HepG2 (cell line): Measurements from ENCODE around the gene TREX2. TPM values are rescaled to one million over a fixed set of nuclear protein-coding genes. Genes with fewer than 3 reads are reported as not detected.

Experiments used
- ATAC-seq: fragments of 200-7000 bp; cut with Tn5 transposase; 3 replicates; pipeline ENCODE4 v1.9.1; 2020; ENCODE audit warnings: mild to moderate bottlenecking, moderate library complexity
- BruUV-seq: library from RNA; stranded (reverse); fragments of 400-500 nt; replicated peaks from 2 replicates; lab custom pipeline; 2021; lab: Mats Ljungman, UMichigan
- CTCF ChIA-PET: fragments of 300-600 bp; formaldehyde crosslinking; extraction: SDS; loops from one replicate; lab custom pipeline; 2021; ENCODE audit warnings: low total read pairs, inconsistent platforms, low intra/inter-chr PET ratio; lab: Yijun Ruan, JAX
- POLR2A ChIA-PET: fragments of 350-600 bp; sonication (Branson Sonifier 250); formaldehyde crosslinking; loops from one replicate; lab custom pipeline; 2020; ENCODE audit warnings: antibody characterized with exemption, inconsistent platforms; lab: Yijun Ruan, JAX
- DNase-seq: peaks from one replicate; pipeline ENCODE4 v3.0.0-alpha.2; 2015; ENCODE audit warnings: low spot score
- FAIRE-seq: peaks from 3 replicates; lab custom pipeline; 2011; peaks lifted over from hg19 to GRCh38; lab: Jason Lieb, UNC
- H2AFZ ChIP-seq: one replicate; pipeline ENCODE4 v1.6.1; 2011; ENCODE audit warnings: low read length, inconsistent platforms
- H3K27ac ChIP-seq: fragments of 300-600 bp; 3 replicates; pipeline ENCODE4 v1.8.0; 2011; ENCODE audit warnings: mixed run types, mild to moderate bottlenecking, mixed read lengths, low read length, inconsistent platforms; ENCODE audit not compliant: insufficient read depth; ENCODE audit errors: extremely low read length
- H3K27me3 ChIP-seq, 2 experiments: fragments of 200-600 bp in 1 of 2; 2 replicates in 1 of 2; 3 replicates in 1 of 2; pipeline versions ENCODE4 v1.6.0 to v1.8.0; 2011; ENCODE audit warnings: low read length in 2 of 2, mild to moderate bottlenecking in 2 of 2, moderate library complexity in 2 of 2, inconsistent platforms in 1 of 2; ENCODE audit not compliant: insufficient read depth in 2 of 2, control insufficient read depth in 1 of 2
- H3K36me3 ChIP-seq, 2 experiments: fragments of 200-600 bp in 1 of 2; replicated peaks in 1 of 2; 2 replicates in 1 of 2; 3 replicates in 1 of 2; pipeline versions ENCODE4 v1.5.1 to v1.8.0; 2011; ENCODE audit warnings: low read length in 2 of 2, inconsistent platforms in 1 of 2; ENCODE audit not compliant: insufficient read depth in 2 of 2, control insufficient read depth in 1 of 2
- H3K4me1 ChIP-seq: 2 replicates; pipeline ENCODE4 v1.5.1; 2012; ENCODE audit warnings: low read length, inconsistent platforms; ENCODE audit not compliant: insufficient read depth
- H3K4me2 ChIP-seq: 2 replicates; pipeline ENCODE4 v1.6.0; 2011; ENCODE audit warnings: low read depth, low read length, inconsistent platforms
- H3K4me3 ChIP-seq, 3 experiments: fragments of 200-600 bp in 1 of 3; sonication (generic), shearing (Covaris generic) in 1 of 3; replicated peaks in 1 of 3; 2 replicates each; pipeline ENCODE4 v1.5.1; 2011 to 2016; ENCODE audit warnings: low read length in 3 of 3, inconsistent platforms in 2 of 3, low read depth in 2 of 3, mild to moderate bottlenecking in 2 of 3, control low read depth in 1 of 3, mixed read lengths in 1 of 3; ENCODE audit not compliant: insufficient read depth in 1 of 3
- H3K79me2 ChIP-seq: one replicate; pipeline ENCODE4 v1.6.1; 2011; ENCODE audit warnings: low read length, inconsistent platforms; ENCODE audit not compliant: insufficient read depth
- H3K9ac ChIP-seq: 2 replicates; pipeline ENCODE4 v1.6.0; 2011; ENCODE audit warnings: mild to moderate bottlenecking, low read depth, low read length, inconsistent platforms; ENCODE audit not compliant: insufficient read depth
- H3K9me3 ChIP-seq: 2 replicates; pipeline ENCODE4 v1.5.1; 2012; ENCODE audit warnings: mild to moderate bottlenecking, low read length
- H4K20me1 ChIP-seq: 2 replicates; pipeline ENCODE4 v1.6.0; 2011; ENCODE audit warnings: inconsistent platforms, mild to moderate bottlenecking, low read length, moderate library complexity; ENCODE audit not compliant: insufficient read depth
- ADNP ChIP-seq: sonication (generic); formaldehyde crosslinking; IDR thresholded peaks from 2 replicates; pipeline ENCODE4 v1.4.0; 2020; ENCODE audit warnings: missing genetic modification reagents
- AHR ChIP-seq: IDR thresholded peaks from 2 replicates; pipeline ENCODE4 v1.6.1; 2018; ENCODE audit warnings: missing genetic modification reagents, missing compliant biosample characterization
- GATAD2A ChIP-seq: IDR thresholded peaks from 2 replicates; pipeline ENCODE4 v1.6.1; 2016
- MED13 ChIP-seq: sonication (generic); formaldehyde crosslinking; IDR thresholded peaks from 2 replicates; pipeline ENCODE4 v1.5.0; 2020; ENCODE audit warnings: missing genetic modification reagents
- RFX3 ChIP-seq: IDR thresholded peaks from 2 replicates; pipeline ENCODE4 v1.6.1; 2016; ENCODE audit warnings: missing biosample characterization, missing genetic modification reagents
- SNRNP70 ChIP-seq: fragments of 200-400 bp; formaldehyde crosslinking; IDR thresholded peaks from 2 replicates; pipeline ENCODE4 v1.6.1; 2017; ENCODE audit warnings: mild to moderate bottlenecking, low read depth, low read length, moderate library complexity
- TEAD2 ChIP-seq: sonication (generic); formaldehyde crosslinking; IDR thresholded peaks from 2 replicates; pipeline ENCODE4 v1.9.0; 2021; ENCODE audit warnings: missing genetic modification reagents
- ZHX2 ChIP-seq, 2 experiments: sonication (generic) in 1 of 2; formaldehyde crosslinking in 1 of 2; IDR thresholded peaks; 2 replicates each; pipeline versions ENCODE4 v1.6.1 to v1.9.0; 2014 to 2022; ENCODE audit warnings: antibody characterized with exemption in 1 of 2, borderline replicate concordance in 1 of 2, inconsistent platforms in 1 of 2, low read depth in 1 of 2, missing genetic modification reagents in 1 of 2
- ZNF124 ChIP-seq: sonication (generic); formaldehyde crosslinking; IDR thresholded peaks from 2 replicates; pipeline ENCODE4 v1.4.0; 2020; ENCODE audit warnings: missing genetic modification reagents
- ZNF331 ChIP-seq: sonication (generic); formaldehyde crosslinking; IDR thresholded peaks from 2 replicates; pipeline ENCODE4 v1.4.0; 2020; ENCODE audit warnings: missing genetic modification reagents
- WGBS: methylation state at CpG from one replicate; pipeline ENCODE4 v1.1.6; 2017; ENCODE audit warnings: low lambda C conversion rate; 5-methylcytosine and 5-hydroxymethylcytosine counted together
- in situ Hi-C: cut with HindIII; loops from 2 replicates; pipeline ENCODE4 v1.10.0; 2017; ENCODE audit warnings: low pct_unique_long_range_greater_than_20kb; ENCODE audit not compliant: extremely low pct_ligation_motif_present
- intact Hi-C: fragments of 100-400 bp; cut with micrococcal nuclease; formaldehyde crosslinking; loops from one replicate; pipeline ENCODE4 v1.10.0; 2022; ENCODE audit not compliant: unreplicated experiment
- polyA plus RNA-seq, 8 experiments: library from polyadenylated mRNA; depleted of rRNA in 3 of 8; stranded (reverse) in 7 of 8; unstranded in 1 of 8; fragments of >200 nt; fragmentation: Illumina TruSeq in 4 of 8; extraction: Trizol in 4 of 8; gene quantifications; 2 replicates each; pipeline versions ENCODE4 v1.2.1 to v1.2.3, GENCODE V29; 2011 to 2016; ENCODE audit warnings: low read depth in 4 of 8, missing spikeins in 1 of 8, mixed read lengths in 1 of 8; ENCODE audit not compliant: insufficient read depth in 1 of 8
- total RNA-seq, 5 experiments: library from RNA; depleted of rRNA; stranded (reverse); fragments of >200 nt; fragmentation: Illumina TruSeq; extraction: Trizol; gene quantifications; 2 replicates each; pipeline ENCODE4 v1.2.3, GENCODE V29; 2016; ENCODE audit warnings: low read depth in 1 of 5
- TF ChIP-seq, protein P1 (sequence below): sonication (generic); formaldehyde crosslinking; IDR thresholded peaks from 2 replicates; pipeline ENCODE4 v1.9.0; 2021; ENCODE audit warnings: missing genetic modification reagents, borderline replicate concordance
- TF ChIP-seq, protein P2 (sequence below): sonication (generic); formaldehyde crosslinking; IDR thresholded peaks from 2 replicates; pipeline ENCODE4 v1.4.0; 2020; ENCODE audit warnings: missing genetic modification reagents

The TREX2 gene
- total and polyA plus RNA-seq, 2 of the 13 experiments (the other 11 are each of a cell fraction or from before 2014, with no cell fraction given): 0.13 to 0.18 TPM

DNA sequence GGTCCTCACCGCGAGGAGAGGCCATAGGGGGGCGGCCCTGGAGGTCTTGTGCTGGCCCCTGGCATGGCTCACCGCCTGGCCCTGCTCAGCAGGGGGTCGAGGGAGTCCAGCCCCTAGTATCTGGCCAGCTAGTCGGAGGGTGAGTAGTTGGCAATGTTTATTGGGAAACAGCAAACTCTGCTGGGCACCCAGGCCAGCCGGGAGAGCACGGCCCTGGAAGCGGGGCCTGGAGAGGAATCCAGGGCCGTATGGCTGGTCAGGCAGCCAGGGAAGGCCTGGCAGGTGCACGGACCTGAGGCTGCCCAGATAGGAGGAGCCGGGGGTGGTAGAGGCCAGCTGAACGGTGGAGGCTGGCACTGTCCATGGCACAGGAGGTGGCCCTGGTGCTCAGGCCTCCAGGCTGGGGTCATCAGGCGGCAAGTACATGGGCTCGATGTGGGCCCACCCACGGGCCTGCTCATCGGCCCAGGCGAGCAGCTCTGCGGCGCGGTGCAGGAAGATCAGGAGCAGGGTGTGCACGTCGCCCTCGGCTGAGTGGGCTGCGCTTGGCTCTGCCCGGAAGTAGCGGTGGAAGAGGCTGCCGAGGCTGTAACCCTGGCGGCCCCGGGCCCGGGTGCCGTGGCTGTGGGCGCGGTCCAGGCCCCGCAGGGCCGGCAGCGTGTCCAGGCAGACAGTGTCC, 1.4 kb downstream of the TREX2 start:
- Histone ChIP-seq H3K4me1 (no peaks in the 10 kb centered on the region), H3K4me2 (no peak overlapping the region), H3K4me3 (no peak overlapping the region), H3K27me3 (no peaks in the 10 kb centered on the region; a peak in 1 of 5 replicates), H3K36me3 (no peaks in the 10 kb centered on the region), H3K9ac (no peak overlapping the region), H3K9me3 (no peaks in the 10 kb centered on the region), H3K79me2 (no peaks in the 10 kb centered on the region), H2AFZ (no peak overlapping the region), H3K27ac (no peak overlapping the region), H4K20me1 (no peaks in the 10 kb centered on the region)
- BruUV-seq: no TSS peak
- in situ Hi-C loops: no loop called here
- no CpG with 5 or more reads among the region's 37 CpGs for WGBS
- intact Hi-C loops: no loop called here
- ATAC-seq: no peak
- CTCF ChIA-PET: no interaction called here
- POLR2A ChIA-PET: no interaction called here
- DNase-seq: no peak
- no peak for FAIRE-seq
- TF ChIP-seq MED13: no peak
- TF ChIP-seq ADNP (CRISPR knock-in tag): no peak
- TF ChIP-seq TEAD2 (CRISPR knock-in tag): no peak
- TF ChIP-seq ZNF331: no peak
- TF ChIP-seq RFX3 (CRISPR knock-in tag): no peak
- TF ChIP-seq SNRNP70: no peak
- TF ChIP-seq, protein P1, sequence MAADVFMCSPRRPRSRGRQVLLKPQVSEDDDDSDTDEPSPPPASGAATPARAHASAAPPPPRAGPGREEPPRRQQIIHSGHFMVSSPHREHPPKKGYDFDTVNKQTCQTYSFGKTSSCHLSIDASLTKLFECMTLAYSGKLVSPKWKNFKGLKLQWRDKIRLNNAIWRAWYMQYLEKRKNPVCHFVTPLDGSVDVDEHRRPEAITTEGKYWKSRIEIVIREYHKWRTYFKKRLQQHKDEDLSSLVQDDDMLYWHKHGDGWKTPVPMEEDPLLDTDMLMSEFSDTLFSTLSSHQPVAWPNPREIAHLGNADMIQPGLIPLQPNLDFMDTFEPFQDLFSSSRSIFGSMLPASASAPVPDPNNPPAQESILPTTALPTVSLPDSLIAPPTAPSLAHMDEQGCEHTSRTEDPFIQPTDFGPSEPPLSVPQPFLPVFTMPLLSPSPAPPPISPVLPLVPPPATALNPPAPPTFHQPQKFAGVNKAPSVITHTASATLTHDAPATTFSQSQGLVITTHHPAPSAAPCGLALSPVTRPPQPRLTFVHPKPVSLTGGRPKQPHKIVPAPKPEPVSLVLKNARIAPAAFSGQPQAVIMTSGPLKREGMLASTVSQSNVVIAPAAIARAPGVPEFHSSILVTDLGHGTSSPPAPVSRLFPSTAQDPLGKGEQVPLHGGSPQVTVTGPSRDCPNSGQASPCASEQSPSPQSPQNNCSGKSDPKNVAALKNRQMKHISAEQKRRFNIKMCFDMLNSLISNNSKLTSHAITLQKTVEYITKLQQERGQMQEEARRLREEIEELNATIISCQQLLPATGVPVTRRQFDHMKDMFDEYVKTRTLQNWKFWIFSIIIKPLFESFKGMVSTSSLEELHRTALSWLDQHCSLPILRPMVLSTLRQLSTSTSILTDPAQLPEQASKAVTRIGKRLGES (CRISPR knock-in tag): no peak
- no peak for TF ChIP-seq ZNF124 (CRISPR knock-in tag)
- TF ChIP-seq AHR (CRISPR knock-in tag): no peak
- TF ChIP-seq, protein P2, sequence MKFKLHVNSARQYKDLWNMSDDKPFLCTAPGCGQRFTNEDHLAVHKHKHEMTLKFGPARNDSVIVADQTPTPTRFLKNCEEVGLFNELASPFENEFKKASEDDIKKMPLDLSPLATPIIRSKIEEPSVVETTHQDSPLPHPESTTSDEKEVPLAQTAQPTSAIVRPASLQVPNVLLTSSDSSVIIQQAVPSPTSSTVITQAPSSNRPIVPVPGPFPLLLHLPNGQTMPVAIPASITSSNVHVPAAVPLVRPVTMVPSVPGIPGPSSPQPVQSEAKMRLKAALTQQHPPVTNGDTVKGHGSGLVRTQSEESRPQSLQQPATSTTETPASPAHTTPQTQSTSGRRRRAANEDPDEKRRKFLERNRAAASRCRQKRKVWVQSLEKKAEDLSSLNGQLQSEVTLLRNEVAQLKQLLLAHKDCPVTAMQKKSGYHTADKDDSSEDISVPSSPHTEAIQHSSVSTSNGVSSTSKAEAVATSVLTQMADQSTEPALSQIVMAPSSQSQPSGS (CRISPR knock-in tag): no peak
- TF ChIP-seq GATAD2A: no peak
- no peak for TF ChIP-seq ZHX2 (IDR thresholded peaks at IDR 0.05; ENCODE audit: low read depth)
- no peak for TF ChIP-seq ZHX2 (CRISPR knock-in tag; IDR thresholded peaks at IDR 0.05; ENCODE audit: borderline replicate concordance)
